BE2C (cell line): ENCODE results near the gene TEX11.
"Not testable (repeated sequence)": the region's sequence is repeated elsewhere in the genome, so short reads cannot be mapped to it uniquely, and the experiment has no call there.

ENCODE experiments used
- DNase-seq: peaks from one replicate; pipeline ENCODE4 v3.0.0-alpha.2; 2020
- H3K27me3 ChIP-seq: fragments of 250-450 bp; sonication (Bioruptor Pico); 2 replicates; pipeline ENCODE4 v1.5.1; 2020; ENCODE audit warnings: mild to moderate bottlenecking
- H3K36me3 ChIP-seq: fragments of 250-450 bp; sonication (Bioruptor Pico); 2 replicates; pipeline ENCODE4 v1.5.1; 2020; ENCODE audit warnings: mild to moderate bottlenecking
- H3K4me1 ChIP-seq: fragments of 250-450 bp; sonication (Bioruptor Pico); 2 replicates; pipeline ENCODE4 v1.5.1; 2020
- H3K4me3 ChIP-seq: 2 replicates; pipeline ENCODE4 v1.5.1; 2011; ENCODE audit warnings: low read depth, low read length
- H3K9me3 ChIP-seq: fragments of 250-450 bp; sonication (Bioruptor Pico); 2 replicates; pipeline ENCODE4 v1.5.1; 2020
- CTCF ChIP-seq: IDR thresholded peaks from 2 replicates; pipeline ENCODE4 v1.5.1; 2012; ENCODE audit warnings: mild to moderate bottlenecking, low read depth, low read length

The TEX11 gene

GRCh38 chrX:70664726-70665125 lies 243.8 kb downstream of the TEX11 start:
- H3K36me3 ChIP-seq: no peaks in the 10 kb centered on the region
- H3K4me3 ChIP-seq: no peak overlapping the region
- peak; percentile 26; the same call in 1 of the 2 replicates for TF ChIP-seq CTCF
- H3K27me3 ChIP-seq: no peaks in the 10 kb centered on the region
- H3K4me1 ChIP-seq: no peaks in the 10 kb centered on the region
- no peaks in the 10 kb centered on the region for H3K9me3 ChIP-seq
- no peak for DNase-seq

DNA sequence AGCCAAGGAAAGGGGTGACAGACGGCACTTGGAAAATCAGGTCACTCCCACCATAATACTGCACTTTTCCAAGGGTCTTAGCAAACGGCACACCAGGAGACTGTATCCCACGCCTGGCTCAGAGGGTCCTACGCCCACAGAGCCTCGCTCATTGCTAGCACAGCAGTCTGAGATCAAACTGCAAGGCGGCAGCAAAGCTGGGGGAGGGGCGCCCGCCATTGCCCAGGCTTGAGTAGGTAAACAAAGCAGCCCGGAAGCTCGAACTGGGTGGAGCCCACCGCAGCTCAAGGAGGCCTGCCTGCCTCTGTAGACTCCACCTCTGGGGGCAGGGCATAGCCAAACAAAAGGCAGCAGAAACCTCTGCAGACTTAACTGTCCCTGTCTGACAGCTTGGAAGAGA lies 247.4 kb downstream of the TEX11 start:
- H3K36me3 ChIP-seq, H3K4me3 ChIP-seq, H3K9me3 ChIP-seq, H3K27me3 ChIP-seq, H3K4me1 ChIP-seq, DNase-seq: not testable (repeated sequence)

DNA sequence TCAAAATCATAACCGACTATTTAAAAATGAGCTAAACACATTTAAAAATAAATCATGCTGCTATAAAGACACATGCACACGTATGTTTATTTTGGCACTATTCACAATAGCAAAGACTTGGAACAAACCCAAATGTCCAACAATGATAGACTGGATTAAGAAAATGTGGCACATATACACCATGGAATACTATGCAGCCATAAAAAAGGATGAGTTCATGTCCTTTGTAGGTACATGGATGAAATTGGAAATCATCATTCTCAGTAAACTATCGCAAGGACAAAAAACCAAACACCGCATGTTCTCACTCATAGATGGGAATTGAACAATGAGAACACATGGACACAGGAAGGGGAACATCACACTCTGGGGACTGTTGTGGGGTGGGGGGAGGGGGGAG lies 251.0 kb downstream of the TEX11 start:
- not testable (repeated sequence) for H3K36me3 ChIP-seq, DNase-seq, H3K27me3 ChIP-seq, H3K9me3 ChIP-seq, H3K4me3 ChIP-seq, H3K4me1 ChIP-seq

DNA sequence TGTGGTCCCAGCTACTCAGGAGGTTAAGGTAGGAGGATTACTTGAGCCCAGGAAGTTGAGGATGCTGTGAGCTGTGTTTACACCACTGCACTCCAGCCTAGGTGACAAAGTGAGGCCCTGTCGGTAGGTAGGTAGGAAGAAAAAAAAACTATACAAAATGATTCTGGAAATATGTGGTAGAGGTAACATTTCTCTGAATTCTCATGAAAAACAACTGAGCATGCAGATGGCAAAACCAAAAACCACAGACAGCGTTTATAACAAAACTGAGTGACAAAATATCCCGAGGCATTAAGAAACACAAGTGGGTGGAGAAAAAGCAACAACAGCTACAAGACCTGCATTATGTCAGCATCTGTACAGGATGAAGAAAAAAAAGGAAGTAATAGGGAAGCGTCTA lies 252.2 kb downstream of the TEX11 start:
- H3K27me3 ChIP-seq: no peaks in the 10 kb centered on the region
- no peak for TF ChIP-seq CTCF
- DNase-seq: no peak

DNA sequence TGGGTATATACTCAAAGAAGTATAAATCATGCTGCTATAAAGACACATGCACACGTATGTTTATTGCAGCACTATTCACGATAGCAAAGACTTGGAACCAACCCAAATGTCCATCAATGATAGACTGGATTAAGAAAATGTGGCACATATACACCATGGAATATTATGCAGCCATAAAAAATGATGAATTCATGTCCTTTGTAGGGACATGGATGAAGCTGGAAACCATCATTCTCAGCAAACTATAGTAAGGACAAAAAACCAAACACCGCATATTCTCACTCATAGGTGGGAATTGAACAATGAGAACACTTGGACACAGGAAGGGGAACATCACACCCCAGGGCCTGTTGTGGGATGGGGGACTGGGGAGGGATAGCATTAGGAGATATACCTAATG lies 260.6 kb downstream of the TEX11 start:
- H3K4me1 ChIP-seq, H3K27me3 ChIP-seq, H3K9me3 ChIP-seq, H3K4me3 ChIP-seq, H3K36me3 ChIP-seq, DNase-seq: not testable (repeated sequence)

More for the DNA sequence above, 252.2 kb downstream of the TEX11 start:
- Histone ChIP-seq H3K4me1 (no peaks in the 10 kb centered on the region), H3K9me3 (no peaks in the 10 kb centered on the region), H3K36me3 (no peaks in the 10 kb centered on the region), H3K4me3 (no peak overlapping the region)

DNA sequence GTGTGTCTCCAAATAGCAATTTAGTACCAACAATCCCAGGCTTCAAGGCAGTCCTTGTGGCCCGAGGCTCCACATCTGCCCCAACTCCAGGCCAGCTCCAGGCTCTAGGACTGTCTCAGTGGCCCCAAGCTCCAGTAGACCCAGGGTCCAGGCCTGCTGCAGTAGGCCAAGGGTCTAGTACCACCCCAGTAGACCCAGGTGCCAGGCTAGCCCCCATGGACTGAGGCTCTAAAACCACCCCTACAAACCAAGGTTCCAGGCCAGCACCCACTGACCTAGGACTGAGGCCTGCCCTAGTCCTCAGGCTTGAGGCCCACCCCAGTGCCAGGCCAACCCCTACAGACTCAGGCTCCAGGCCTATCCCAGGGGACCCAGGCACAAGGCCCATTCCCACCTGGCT lies 272.3 kb downstream of the TEX11 start:
- no peaks in the 10 kb centered on the region for H3K4me1 ChIP-seq
- no peak overlapping the region for H3K4me3 ChIP-seq
- DNase-seq: no peak
- no peaks in the 10 kb centered on the region for H3K9me3 ChIP-seq
- no peak for TF ChIP-seq CTCF
- H3K27me3 ChIP-seq: no peaks in the 10 kb centered on the region
- no peaks in the 10 kb centered on the region for H3K36me3 ChIP-seq

DNA sequence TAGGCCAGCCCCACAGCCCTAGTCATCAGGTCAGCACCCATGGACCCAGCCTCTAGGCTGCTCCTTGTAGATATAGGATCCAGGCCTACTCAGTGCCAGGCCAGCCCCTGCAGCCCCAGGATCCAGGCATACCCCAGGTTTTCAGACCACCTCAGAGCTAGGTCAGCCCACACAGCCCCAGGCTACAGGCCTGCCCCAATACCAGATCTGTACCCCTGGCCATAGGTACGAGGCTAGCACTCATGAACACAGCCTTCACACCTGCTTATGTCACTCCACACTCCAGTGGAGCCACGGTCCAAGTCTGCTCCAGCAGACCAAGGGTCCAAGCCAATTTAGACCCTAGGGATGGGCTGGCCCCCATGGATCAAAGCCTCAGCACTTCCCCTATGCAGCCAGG lies 272.8 kb downstream of the TEX11 start:
- no peak overlapping the region for H3K4me3 ChIP-seq
- DNase-seq: no peak
- H3K4me1 ChIP-seq: no peaks in the 10 kb centered on the region
- H3K27me3 ChIP-seq: no peaks in the 10 kb centered on the region
- no peaks in the 10 kb centered on the region for H3K9me3 ChIP-seq
- TF ChIP-seq CTCF: no peak
- H3K36me3 ChIP-seq: no peaks in the 10 kb centered on the region

GRCh38 chrX:70635227-70635626 lies 273.3 kb downstream of the TEX11 start:
- Histone ChIP-seq H3K4me1 (no peaks in the 10 kb centered on the region), H3K4me3 (no peak overlapping the region), H3K27me3 (no peaks in the 10 kb centered on the region), H3K36me3 (no peaks in the 10 kb centered on the region), H3K9me3 (no peaks in the 10 kb centered on the region)
- no peak for DNase-seq
- no peak for TF ChIP-seq CTCF
